ENCODE measurements around the gene SOX5.

SOX5 gene

DNA sequence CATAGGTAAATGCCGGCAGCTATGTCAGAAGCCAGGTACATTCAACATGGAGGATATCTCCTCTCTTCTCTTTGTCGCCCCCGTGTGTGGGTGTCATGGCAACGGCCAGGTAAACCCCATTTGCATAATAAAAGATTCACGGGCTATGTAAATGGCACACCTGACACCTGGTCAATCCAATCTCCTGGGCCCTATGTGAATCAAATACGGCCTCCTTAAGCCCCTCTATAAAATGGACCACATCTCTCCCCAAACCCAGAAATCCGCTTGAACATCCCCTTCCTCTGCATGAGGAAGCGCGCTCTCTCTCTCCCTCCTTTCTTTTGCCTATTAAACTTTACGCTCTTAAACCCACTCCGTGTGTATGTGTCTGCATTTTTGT is 363.7 kb downstream of the SOX5 start:
- DNase-seq, result no peak

GRCh38 chr12:23585156-23585781 is 364.2 kb downstream of the SOX5 start:
- DNase-seq, result no peak

GRCh38 chr12:23581913-23582312 is 367.6 kb downstream of the SOX5 start:
- no peak for DNase-seq

- no peak for DNase-seq
Measured at GRCh38 chr12:23579257-23579656, 370.2 kb downstream of the SOX5 start.

- no peak for DNase-seq
Measured at GRCh38 chr12:23576372-23576771, 373.1 kb downstream of the SOX5 start.

DNA sequence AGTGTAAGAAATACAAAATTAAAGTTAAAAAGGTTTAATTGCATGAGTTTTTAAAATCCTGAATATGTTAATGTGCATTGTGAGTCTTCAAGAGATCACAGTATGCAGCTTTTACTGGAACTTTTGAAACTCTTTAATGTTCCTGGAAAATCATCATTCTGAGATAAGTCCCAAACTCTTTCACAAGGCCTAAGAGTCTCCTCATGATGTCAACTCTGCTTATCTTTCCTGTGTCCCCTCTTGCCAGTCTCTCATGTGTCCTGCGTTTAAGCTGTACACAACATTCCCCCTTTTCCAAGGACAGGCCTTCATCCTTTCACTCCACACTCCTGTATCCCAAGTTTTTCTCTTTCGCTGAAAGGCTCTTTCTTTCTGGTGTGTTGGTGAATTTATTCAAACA is 380.1 kb downstream of the SOX5 start:
- DNase-seq, result no peak

DNA sequence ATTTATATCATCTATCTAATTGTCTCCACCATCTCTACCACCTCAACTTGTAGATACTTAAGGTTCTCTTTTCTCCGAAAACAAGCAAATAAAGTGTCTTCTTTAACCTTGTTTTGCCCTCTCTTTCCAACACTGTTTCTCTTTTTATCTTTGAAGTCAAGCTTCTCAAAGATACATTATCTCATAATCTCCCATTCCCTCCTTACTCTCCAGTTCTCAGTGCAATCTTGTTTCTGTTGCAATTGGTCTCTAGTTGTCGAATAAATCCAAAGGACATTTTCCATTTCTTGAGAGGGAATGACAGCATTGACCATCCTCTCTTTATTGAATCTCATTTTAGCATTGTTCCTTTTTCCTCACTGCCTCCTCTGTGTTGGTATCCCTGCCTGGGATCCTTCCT is 383.3 kb downstream of the SOX5 start:
- no peak for DNase-seq

DNA sequence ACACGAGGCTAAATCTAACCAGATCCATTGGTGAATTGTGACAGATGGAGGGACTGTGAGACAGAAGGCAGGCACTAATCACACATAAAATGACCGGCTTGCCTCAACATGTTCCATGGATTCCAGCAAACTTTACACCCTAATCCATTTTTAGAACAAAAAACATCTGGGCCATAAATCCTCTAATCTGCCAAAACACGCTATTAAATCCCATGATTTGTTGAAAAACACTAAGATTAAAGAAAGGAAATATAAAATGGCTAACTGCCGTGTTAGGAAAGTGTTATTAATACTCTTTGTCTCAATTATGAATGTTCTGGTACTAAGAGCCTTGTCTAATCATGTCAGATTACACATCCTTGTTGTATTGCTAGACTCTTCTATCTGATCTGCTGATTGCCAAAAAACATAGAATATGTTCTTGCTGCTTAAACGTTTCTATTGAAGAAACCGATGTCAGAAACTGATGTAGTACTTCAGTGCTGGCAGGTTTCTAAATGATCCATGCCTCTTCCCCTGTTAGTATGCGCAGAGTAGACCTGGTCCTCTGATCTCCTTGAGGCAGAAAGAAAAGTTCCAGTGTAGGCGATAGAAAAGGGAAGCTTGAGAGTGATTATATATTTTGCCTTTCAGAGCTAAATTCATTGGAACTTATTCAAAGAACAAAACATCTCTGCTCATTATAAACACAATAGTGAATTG is 384.9 kb downstream of the SOX5 start:
- no peak for DNase-seq

GRCh38 chr12:23561364-23562345 is 387.8 kb downstream of the SOX5 start:
- no peak for DNase-seq

- DNase-seq, result no peak
Measured at GRCh38 chr12:23560611-23561010, 388.9 kb downstream of the SOX5 start.

- DNase-seq, result no peak
Measured at GRCh38 chr12:23559268-23559753, 390.2 kb downstream of the SOX5 start.

DNA sequence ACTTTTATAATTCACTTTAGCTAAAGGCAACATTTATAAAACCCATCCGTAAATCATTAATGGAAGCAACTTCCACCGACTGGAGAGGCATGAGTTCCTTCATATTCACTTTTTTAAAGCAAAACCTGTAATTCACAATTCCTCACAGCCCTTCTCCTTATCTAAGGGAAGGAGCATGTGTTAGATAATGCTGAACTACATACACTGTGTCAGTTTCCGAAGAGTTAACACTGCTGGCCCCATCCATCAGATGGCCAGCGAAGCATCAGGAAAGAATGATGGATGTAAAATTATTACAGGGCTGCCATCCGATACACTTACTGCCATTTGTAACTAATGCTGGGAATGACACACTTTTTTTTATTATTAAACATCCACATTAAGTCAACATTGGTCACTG is 392.8 kb downstream of the SOX5 start:
- no peak for DNase-seq

- DNase-seq, result no peak
Measured at GRCh38 chr12:23555825-23556207, 393.7 kb downstream of the SOX5 start.

GRCh38 chr12:23555180-23555824 is 394.2 kb downstream of the SOX5 start:
- DNase-seq, result no peak

GRCh38 chr12:23552417-23552816 is 397.1 kb downstream of the SOX5 start:
- no peak for DNase-seq

DNA sequence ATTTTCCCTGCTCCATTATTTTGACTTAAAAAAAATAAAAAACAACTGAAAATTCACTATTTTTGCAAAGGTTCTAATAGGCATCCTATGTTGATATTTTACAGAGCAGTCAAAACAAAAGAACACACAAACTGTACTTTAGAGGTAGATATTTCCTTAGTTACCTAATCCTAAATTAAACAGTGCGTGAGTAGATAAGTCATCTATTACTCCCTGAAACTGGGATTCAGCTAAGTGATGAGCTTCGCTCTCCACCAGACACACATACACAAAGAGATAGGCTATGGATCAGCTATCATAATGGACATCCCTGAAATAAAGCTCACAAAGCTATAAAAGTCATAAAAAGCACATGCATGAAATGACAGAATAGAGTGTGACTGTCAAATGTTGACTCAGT is 398.7 kb downstream of the SOX5 start:
- no peak for DNase-seq

- no peak for DNase-seq
Measured at GRCh38 chr12:23548742-23549141, 400.7 kb downstream of the SOX5 start.

DNA sequence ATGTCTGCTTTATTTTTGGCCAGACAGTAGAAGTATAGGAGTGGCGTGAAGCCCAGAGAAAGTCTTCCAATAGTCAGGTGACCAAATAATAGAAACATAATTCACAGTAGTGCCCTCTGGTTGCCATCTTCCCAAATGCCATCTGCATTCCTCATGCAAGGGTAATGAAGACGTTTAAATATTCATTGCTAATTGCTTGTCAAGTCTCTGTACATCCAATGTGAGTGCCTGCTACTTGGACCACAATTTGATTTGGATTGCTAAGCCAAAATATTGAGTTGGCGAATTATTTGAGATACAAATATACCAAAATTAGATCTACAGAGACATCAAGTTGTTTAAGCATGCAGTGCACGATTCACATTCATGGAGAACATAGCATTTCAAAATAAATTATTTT is 402.7 kb downstream of the SOX5 start:
- DNase-seq, result no peak

GRCh38 chr12:23543767-23544166 is 405.7 kb downstream of the SOX5 start:
- DNase-seq, result no peak

DNA sequence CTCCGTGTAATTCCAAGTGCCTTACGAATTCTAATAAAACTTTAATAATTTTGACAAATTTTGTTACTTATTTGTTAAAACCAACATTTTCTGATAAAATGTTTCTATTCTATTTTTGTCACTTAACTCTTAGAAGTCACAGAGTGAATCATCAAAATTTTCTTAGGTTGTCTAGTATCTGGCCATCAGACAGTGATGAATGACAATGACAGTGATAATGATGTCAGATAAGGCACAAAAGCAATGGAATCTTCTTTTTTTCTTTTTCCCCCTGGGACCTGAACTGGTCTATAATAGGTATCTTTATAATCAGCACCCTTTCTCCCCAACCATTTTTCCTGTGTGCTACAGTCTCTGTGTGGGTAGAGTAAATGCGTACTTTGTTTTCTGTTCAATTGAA is 407.3 kb downstream of the SOX5 start:
- DNase-seq, result no peak

GRCh38 chr12:23540572-23540971 is 408.9 kb downstream of the SOX5 start:
- no peak for DNase-seq

DNA sequence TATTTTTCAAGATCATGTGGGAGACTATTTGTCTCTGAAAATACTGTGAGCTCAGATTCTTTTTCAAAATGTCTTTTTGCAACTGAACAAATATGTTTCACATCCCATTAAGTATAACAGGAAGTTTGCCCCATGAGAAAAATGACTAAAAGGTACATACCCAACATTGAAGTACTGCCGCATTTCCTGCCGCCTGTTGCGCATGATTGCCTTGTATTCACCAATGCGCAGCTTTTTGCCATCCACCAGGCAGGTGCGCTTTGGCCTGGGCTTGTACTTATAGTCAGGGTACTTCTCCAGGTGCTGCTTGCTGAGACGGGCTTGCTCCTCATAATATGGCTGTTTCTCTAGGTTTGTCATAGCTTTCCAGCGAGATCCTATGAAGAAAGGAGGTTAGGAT is 413.2 kb downstream of the SOX5 start:
- no peak for DNase-seq

GRCh38 chr12:23535441-23535840 is 414.0 kb downstream of the SOX5 start:
- DNase-seq, result no peak
